ENCODE measurements around the gene MYADML2.

The MYADML2 gene

DNA sequence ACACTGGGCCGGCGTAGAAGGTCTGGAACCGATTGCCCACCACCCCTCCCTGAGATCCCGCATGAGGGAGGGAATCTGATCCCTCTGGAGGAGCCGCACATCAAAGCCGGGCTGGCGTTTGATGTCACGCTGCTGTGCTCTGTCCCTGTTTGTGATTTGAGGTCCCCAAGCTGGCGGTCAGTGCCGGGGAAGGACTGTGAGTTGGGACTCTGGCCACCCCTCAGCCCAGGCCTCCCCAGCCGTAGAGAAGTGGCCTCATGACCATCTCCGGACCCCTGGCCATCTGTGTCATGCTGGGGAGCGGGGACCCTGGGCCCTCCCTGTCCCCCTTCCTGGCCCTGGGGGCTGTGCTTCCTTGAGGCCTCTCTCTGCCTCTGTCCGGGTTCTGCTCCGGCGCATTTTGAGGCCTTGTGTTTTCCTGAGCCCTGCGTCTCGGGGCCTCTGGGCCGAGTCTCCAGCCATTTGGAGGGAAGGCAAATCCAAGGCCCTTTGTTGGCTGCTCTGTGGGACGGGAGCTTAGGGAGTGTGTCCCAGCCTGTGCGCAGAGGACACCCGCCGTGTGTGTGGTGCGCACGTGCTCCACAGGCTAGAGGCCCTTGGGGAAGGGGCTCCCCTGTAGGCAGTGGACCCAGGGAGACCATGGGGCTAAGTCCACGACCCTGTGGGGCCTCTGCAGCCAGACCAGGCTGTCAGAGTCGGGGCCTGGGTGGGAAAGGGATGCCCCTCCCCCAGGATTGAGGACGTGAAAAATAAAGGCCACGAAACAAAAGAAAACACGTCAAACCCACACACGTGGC is 45.5 kb upstream of the MYADML2 start:
- H3K27me3 ChIP-seq: no peaks in the 10 kb centered on the region
- peaks cover 0 to 21% (median 18%) of the 10 kb centered on the region in 4 donors for H3K4me1 ChIP-seq
- TF ChIP-seq CTCF (IDR thresholded peaks at IDR 0.05): no peak
- peak overlapping the region; percentile 10 to 38 for H3K4me3 ChIP-seq
- peak overlapping the region in 1 of 2 donors; percentile 49 for H3K27ac ChIP-seq
- peaks cover 0 to 47% (median 7%) of the 10 kb centered on the region in 3 donors for H3K36me3 ChIP-seq
- intact Hi-C loops (cut with DNase I; ENCODE audit: low total_unique reads): no loop called here
- no peaks in the 10 kb centered on the region for H3K9me3 ChIP-seq
- no peak for DNase-seq

GRCh38 chr17:81991684-81992305 is 44.8 kb upstream of the MYADML2 start:
- no peak for TF ChIP-seq CTCF (IDR thresholded peaks at IDR 0.05)
- Histone ChIP-seq H3K9me3 (no peaks in the 10 kb centered on the region), H3K27ac (peak overlapping the region in 1 of 2 donors; percentile 49), H3K4me1 (peaks cover 0 to 21% (median 18%) of the 10 kb centered on the region in 4 donors), H3K27me3 (no peaks in the 10 kb centered on the region), H3K36me3 (peaks cover 0 to 47% (median 11%) of the 10 kb centered on the region in 3 donors), H3K4me3 (peak overlapping the region; percentile 10 to 38)
- peak; percentile 45 to 85 for DNase-seq
- intact Hi-C loops (cut with DNase I; ENCODE audit: low total_unique reads): no loop called here

DNA sequence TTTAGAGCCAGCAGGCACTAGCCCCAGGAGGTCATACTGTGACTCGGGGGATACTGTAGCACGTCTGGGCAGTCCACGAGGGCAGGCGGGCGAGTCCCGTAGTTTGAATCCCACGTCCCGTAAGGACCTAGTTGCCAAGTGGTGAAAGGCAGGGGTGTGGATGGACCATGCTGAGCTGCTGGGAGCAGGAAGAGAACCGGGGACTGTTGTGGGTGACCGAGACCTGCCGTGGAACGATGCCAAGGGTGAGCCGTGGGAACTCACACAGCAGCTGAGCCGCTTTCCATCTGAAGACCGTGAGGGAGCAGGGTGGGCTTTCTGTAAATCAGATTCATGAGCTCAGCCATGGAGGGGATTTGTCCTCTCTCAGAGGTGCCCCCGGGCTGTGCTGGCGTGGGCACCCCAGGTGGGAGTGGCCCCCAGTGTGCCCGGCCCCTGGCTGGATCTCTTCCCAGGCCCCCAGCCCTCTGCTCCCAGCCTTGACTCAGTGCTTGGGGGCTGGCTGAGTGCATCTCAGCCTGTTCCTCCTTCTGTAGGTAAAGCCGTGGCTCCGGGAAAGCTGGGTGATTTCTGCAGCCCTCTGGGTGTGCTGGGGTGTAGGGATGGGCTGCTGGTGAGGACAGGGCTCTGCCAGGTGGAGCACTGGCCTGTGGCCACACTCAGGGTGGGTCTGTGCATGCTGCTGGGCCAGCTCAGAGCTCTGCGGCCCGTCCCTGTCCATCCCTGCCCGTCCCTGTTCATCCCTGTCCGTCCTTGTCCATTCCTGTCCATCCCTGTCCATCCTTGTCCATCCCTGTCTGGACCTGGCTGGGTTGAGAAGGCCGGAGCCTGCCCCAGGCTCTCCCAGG is 44.0 kb upstream of the MYADML2 start:
- intact Hi-C loops (cut with DNase I; ENCODE audit: low total_unique reads): no loop called here
- H3K36me3 ChIP-seq: peaks cover under 1 to 47% (median 8%) of the 10 kb centered on the region in 3 donors
- peak in 1 of 2 donors; percentile 63 for DNase-seq

DNA sequence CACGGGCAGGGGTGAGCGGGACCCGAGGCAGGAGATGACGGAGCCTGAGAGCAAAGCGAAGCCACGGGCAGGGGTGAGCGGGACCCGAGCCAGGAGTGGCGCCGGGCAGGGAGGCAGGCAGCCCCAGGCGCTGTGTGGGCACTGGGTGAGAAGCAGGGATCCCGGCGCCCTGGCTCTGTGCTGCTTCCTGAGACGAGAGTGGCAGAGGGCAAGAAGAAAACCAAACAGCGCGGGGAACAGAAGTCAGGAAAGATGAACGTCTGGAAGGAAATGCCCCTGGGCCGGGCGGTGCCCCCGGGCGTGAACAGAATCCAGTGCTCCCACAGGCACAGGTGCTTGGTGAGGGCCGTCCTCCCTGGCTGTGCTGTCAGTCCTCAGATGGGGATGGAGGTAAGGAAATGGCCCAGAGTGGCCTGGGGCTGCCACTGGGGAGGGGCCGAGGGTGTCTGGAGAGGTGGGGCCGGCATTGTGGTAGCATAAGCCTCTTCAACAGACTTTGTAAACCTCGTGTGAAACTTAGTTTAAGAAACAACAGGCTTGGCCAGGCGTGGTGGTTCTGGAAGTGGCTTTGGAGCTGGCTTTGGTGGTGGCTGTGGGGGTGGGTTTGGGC is 40.2 kb upstream of the MYADML2 start:
- peaks cover 27 to 61% (median 37%) of the 10 kb centered on the region in 3 donors for H3K36me3 ChIP-seq
- TF ChIP-seq CTCF (IDR thresholded peaks at IDR 0.05): no peak

More for the DNA sequence above, 44.0 kb upstream of the MYADML2 start:
- Histone ChIP-seq H3K4me1 (peaks cover 0 to 21% (median 18%) of the 10 kb centered on the region in 4 donors), H3K9me3 (no peaks in the 10 kb centered on the region), H3K27ac (peak overlapping the region in 1 of 2 donors; percentile 49), H3K27me3 (no peaks in the 10 kb centered on the region), H3K4me3 (peak overlapping the region in 1 of 2 donors; percentile 38)
- TF ChIP-seq CTCF (IDR thresholded peaks at IDR 0.05): no peak

GRCh38 chr17:81986606-81987005 is 39.6 kb upstream of the MYADML2 start:
- peaks cover 27 to 61% (median 37%) of the 10 kb centered on the region in 3 donors for H3K36me3 ChIP-seq
- H3K27me3 ChIP-seq: no peaks in the 10 kb centered on the region
- peaks cover 0 to 9% (median 7%) of the 10 kb centered on the region in 4 donors for H3K4me1 ChIP-seq
- TF ChIP-seq CTCF (IDR thresholded peaks at IDR 0.05): no peak
- intact Hi-C loops (cut with DNase I; ENCODE audit: low total_unique reads): no loop called here
- H3K4me3 ChIP-seq: no peak overlapping the region
- no peaks in the 10 kb centered on the region for H3K9me3 ChIP-seq
- no peak overlapping the region for H3K27ac ChIP-seq
- no peak for DNase-seq

More for the DNA sequence above, 40.2 kb upstream of the MYADML2 start:
- no peak for DNase-seq
- intact Hi-C loops (cut with DNase I; ENCODE audit: low total_unique reads): no loop called here
- Histone ChIP-seq H3K9me3 (no peaks in the 10 kb centered on the region), H3K27ac (no peak overlapping the region), H3K4me3 (no peak overlapping the region), H3K27me3 (no peaks in the 10 kb centered on the region), H3K4me1 (peaks cover 0 to 16% (median 13%) of the 10 kb centered on the region in 4 donors)
